HEK293T (cell line): ENCODE data around the gene CDH18.

ENCODE experiments used
- ARNT ChIP-seq: fragments of 450-650 bp; IDR thresholded peaks from 2 replicates; pipeline ENCODE4 v1.6.1; 2017; ENCODE audit warnings: mild to moderate bottlenecking
- CTBP1 ChIP-seq: fragments of 450-650 bp; IDR thresholded peaks from 2 replicates; pipeline ENCODE4 v1.6.1; 2016; ENCODE audit warnings: borderline replicate concordance
- ELF4 ChIP-seq: fragments of 450-650 bp; IDR thresholded peaks from 2 replicates; pipeline ENCODE4 v1.6.1; 2017; ENCODE audit warnings: antibody characterized with exemption
- FOXK2 ChIP-seq: fragments of 450-650 bp; IDR thresholded peaks from 2 replicates; pipeline ENCODE4 v1.6.1; 2016; ENCODE audit warnings: mild to moderate bottlenecking
- FOXM1 ChIP-seq: fragments of 450-650 bp; IDR thresholded peaks from 2 replicates; pipeline ENCODE4 v1.6.1; 2017; ENCODE audit warnings: mild to moderate bottlenecking, borderline replicate concordance
- L3MBTL2 ChIP-seq: fragments of 450-650 bp; conservative IDR thresholded peaks from 2 replicates; pipeline ENCODE4 v1.6.1; 2016; ENCODE audit warnings: mild to moderate bottlenecking
- SP1 ChIP-seq: fragments of 450-650 bp; IDR thresholded peaks from 2 replicates; pipeline ENCODE4 v1.6.1; 2017
- TARDBP ChIP-seq: fragments of 450-650 bp; IDR thresholded peaks from 2 replicates; pipeline ENCODE4 v1.6.1; 2016

- TF ChIP-seq CTBP1 (no peak), ELF4 (no peak), L3MBTL2 (no peak), FOXM1 (no peak), FOXK2 (no peak), TARDBP (no peak), SP1 (no peak), ARNT (no peak)
These were observed 440.4 kb downstream of the CDH18 start for GRCh38 chr5:19547640-19548039.
